ENCODE results near the gene RIPK4. TPM values are rescaled to one million over a fixed set of nuclear protein-coding genes. Genes with fewer than 3 reads are reported as not detected.

RIPK4 gene
- total RNA-seq, 1 donor from 2014 or later: 11.3 TPM

DNA sequence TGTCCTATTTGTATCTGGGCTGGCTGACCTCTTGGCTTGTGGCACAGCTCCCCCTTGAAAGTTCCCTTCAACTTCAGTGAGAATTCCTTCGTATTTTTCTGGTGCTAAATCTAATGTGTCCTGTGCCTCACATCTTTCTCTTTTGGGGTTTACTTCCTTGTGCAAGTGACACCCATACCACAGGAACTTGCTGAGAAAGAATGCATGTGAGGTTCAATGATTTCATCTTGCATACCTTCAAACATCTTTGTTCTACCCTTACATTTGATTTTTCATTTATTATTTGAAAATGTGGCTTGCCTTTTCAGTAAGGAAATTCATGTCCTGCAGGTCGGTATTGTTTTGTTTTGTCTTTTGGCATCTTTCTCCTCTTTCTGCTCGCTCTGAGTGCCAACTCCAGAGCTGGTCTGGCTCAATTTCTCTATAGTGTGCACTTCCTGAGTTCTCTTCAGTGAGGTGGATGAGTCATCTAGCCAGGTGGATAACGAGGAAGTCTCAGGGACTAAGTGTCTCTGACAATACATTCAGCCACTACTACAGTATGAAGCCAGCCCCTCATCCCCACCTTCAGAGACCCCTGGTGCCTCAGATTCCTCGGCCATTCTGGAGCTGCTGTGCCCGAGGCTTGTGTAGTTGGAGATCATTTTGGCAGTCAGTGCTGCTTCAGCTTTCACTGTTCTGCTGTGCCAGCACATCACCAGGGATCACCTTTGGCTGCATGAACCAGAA lies 59.5 kb downstream of the RIPK4 start:
- TF ChIP-seq, protein P1, sequence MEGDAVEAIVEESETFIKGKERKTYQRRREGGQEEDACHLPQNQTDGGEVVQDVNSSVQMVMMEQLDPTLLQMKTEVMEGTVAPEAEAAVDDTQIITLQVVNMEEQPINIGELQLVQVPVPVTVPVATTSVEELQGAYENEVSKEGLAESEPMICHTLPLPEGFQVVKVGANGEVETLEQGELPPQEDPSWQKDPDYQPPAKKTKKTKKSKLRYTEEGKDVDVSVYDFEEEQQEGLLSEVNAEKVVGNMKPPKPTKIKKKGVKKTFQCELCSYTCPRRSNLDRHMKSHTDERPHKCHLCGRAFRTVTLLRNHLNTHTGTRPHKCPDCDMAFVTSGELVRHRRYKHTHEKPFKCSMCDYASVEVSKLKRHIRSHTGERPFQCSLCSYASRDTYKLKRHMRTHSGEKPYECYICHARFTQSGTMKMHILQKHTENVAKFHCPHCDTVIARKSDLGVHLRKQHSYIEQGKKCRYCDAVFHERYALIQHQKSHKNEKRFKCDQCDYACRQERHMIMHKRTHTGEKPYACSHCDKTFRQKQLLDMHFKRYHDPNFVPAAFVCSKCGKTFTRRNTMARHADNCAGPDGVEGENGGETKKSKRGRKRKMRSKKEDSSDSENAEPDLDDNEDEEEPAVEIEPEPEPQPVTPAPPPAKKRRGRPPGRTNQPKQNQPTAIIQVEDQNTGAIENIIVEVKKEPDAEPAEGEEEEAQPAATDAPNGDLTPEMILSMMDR (IDR thresholded peaks at IDR 0.05): no peak
- H3K4me3 Mint-ChIP-seq (ENCODE audit: unreplicated experiment): no peak overlapping the region
- peaks cover 3% of the 10 kb centered on the region for H3K27me3 Mint-ChIP-seq (ENCODE audit: low read depth)
- peaks cover 4% of the 10 kb centered on the region for H3K9me3 Mint-ChIP-seq (ENCODE audit: low read depth)
- DNase-seq (ENCODE audit: low spot score): no peak
- peaks cover 12% of the 10 kb centered on the region for H3K4me1 Mint-ChIP-seq (ENCODE audit: low read depth)
- H3K27ac Mint-ChIP-seq (ENCODE audit: unreplicated experiment): no peak overlapping the region
- no peaks in the 10 kb centered on the region for H3K36me3 Mint-ChIP-seq (ENCODE audit: low read depth)

DNA sequence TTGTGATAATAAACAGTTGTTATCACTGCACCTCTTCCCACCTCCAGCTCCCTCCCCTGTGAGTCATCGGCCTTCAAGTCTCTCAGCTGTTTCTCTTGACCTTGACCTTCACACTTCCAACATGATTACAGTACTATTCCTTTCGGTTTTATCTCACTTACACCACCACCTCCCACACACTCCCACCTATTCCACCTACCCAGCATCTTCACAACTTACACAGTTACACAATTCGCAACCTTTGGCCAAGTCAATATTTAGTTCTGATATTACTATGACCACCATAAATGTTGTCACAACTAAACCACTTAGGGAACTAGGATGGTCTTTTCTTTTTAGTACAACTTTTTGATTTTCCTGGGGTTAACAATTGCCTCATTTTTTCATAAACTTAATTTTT lies 60.2 kb downstream of the RIPK4 start:
- H3K9me3 Mint-ChIP-seq (ENCODE audit: low read depth): peaks cover 4% of the 10 kb centered on the region
- no peaks in the 10 kb centered on the region for H3K36me3 Mint-ChIP-seq (ENCODE audit: low read depth)
- TF ChIP-seq, protein P1 (IDR thresholded peaks at IDR 0.05): no peak
- no peak for DNase-seq (ENCODE audit: low spot score)
- H3K27ac Mint-ChIP-seq (ENCODE audit: unreplicated experiment): no peak overlapping the region
- H3K4me3 Mint-ChIP-seq (ENCODE audit: unreplicated experiment): no peak overlapping the region
- peaks cover under 1% of the 10 kb centered on the region for H3K27me3 Mint-ChIP-seq (ENCODE audit: low read depth)
- H3K4me1 Mint-ChIP-seq (ENCODE audit: low read depth): peaks cover 12% of the 10 kb centered on the region

DNA sequence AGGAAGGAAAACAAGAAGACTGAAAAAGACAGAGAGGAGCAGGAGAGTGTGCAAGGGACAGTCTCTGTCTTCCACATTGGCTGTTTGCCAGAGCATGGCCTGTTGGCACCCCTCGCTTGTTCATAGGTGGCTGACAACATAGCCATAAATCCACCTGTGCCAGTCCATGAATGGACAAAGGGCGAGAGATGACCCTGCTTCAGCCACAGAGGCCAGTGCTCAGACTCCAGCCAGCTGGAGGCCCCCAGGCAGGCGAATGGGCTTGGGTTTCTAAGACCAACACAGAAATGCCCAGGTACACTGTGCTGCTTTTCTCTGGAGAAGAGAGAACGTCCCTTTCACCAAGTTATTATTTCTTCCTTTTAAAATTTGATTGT lies 60.6 kb downstream of the RIPK4 start:
- H3K4me1 Mint-ChIP-seq (ENCODE audit: low read depth): peaks cover 12% of the 10 kb centered on the region
- no peak for DNase-seq (ENCODE audit: low spot score)
- no peak overlapping the region for H3K27ac Mint-ChIP-seq (ENCODE audit: unreplicated experiment)
- no peaks in the 10 kb centered on the region for H3K27me3 Mint-ChIP-seq (ENCODE audit: low read depth)
- H3K9me3 Mint-ChIP-seq (ENCODE audit: low read depth): peaks cover 4% of the 10 kb centered on the region
- H3K4me3 Mint-ChIP-seq (ENCODE audit: unreplicated experiment): no peak overlapping the region
- TF ChIP-seq, protein P1 (IDR thresholded peaks at IDR 0.05): no peak
- H3K36me3 Mint-ChIP-seq (ENCODE audit: low read depth): no peaks in the 10 kb centered on the region

DNA sequence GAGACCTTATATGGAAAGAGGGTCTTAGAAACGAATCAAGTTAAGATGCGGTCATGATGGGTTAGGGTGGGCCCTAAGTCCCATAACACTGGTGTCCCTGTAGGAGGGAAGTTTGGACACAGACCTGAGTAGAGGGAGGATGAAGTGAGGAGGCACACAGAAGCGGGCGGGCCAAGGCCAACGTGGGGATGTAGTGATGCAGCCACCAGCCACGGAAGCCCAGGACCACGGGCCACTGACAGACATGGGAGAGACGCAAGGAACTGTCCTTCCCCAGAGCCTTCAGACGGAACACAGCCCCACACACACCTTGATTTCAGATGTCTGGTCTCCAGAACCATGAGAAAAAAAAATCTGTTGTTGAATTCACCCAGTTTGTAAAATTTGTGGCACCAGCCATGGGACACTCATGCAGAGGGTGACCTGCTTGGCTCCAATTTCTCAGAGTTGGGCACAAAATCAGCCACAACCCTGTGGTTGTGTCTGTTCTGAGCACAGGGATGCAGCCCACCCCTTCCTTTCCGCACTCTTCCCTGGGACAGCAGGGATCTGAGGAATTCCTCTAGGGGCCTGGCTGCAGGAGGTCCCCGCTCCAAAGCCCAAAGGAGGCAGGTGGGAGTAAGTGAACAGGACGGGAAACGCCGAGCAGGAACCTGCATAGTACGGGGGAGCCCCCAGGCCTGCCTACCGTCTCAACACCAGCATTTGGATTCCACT lies 61.1 kb downstream of the RIPK4 start:
- Mint-ChIP-seq H3K27ac (ENCODE audit: unreplicated experiment) (no peak overlapping the region), H3K36me3 (ENCODE audit: low read depth) (no peaks in the 10 kb centered on the region), H3K9me3 (ENCODE audit: low read depth) (peaks cover 4% of the 10 kb centered on the region), H3K4me3 (ENCODE audit: unreplicated experiment) (no peak overlapping the region), H3K27me3 (ENCODE audit: low read depth) (no peaks in the 10 kb centered on the region), H3K4me1 (ENCODE audit: low read depth) (peaks cover 12% of the 10 kb centered on the region)
- no peak for DNase-seq (ENCODE audit: low spot score)
- TF ChIP-seq, protein P1 (IDR thresholded peaks at IDR 0.05): no peak

DNA sequence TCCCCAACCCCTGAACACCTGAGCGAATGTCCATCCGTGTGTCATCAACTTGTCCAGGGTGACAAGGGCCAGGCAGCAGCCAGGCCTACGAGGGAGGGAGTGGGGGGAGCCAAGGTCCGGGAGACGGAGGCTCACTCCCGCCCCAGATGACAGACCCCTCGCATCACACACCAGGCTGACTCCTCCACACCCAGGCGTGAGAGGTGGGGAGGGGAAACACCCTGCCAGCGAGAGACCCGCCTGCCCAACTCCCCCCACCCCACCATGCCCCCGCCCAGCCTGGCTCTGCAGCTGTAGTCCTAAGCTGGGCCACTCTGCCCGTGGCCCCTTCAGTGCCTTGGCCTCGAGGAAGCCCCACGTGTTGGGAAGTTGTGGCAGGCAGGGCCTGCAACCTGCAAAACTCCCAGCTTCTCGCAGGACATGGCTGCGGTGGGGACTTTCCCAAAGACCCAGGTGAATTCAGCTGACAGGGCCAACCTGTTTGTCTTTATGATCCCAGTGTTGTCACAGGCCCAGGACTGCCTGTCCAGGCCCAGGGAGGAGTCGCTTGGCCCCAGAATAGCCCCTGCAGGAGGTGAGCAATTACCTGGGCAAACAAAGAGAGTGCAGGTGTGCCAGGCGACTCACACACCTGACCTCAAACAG lies 62.9 kb downstream of the RIPK4 start:
- H3K27ac Mint-ChIP-seq (ENCODE audit: unreplicated experiment): no peak overlapping the region
- DNase-seq (ENCODE audit: low spot score): no peak

More for the DNA sequence above, 62.9 kb downstream of the RIPK4 start:
- no peaks in the 10 kb centered on the region for H3K27me3 Mint-ChIP-seq (ENCODE audit: low read depth)
- TF ChIP-seq, protein P1 (IDR thresholded peaks at IDR 0.05): no peak
- H3K4me1 Mint-ChIP-seq (ENCODE audit: low read depth): peaks cover 12% of the 10 kb centered on the region
- H3K9me3 Mint-ChIP-seq (ENCODE audit: low read depth): peaks cover 4% of the 10 kb centered on the region
- no peaks in the 10 kb centered on the region for H3K36me3 Mint-ChIP-seq (ENCODE audit: low read depth)
- H3K4me3 Mint-ChIP-seq (ENCODE audit: unreplicated experiment): no peak overlapping the region

Measured in chondrocyte (in vitro differentiated cells).